ENCODE results near the gene GALR3. TPM values are rescaled to one million over a fixed set of nuclear protein-coding genes. Genes with fewer than 3 reads are reported as not detected.
A peak's percentile ranks its signal among the peaks of the same experiment; 100 is the strongest.

GALR3 gene
- total RNA-seq, 2 experiments from 2014 or later, result not detected

GRCh38 chr22:37805810-37806277 is 17.3 kb upstream of the GALR3 start:
- no peaks in the 10 kb centered on the region for H3K9me3 Mint-ChIP-seq
- H3K27ac Mint-ChIP-seq, result peak overlapping the region; percentile 50
- H3K4me3 Mint-ChIP-seq, result peak overlapping the region; percentile 29
- DNase-seq, result no peak
- CTCF ChIA-PET, result interaction anchor here (1.2 to 6.0 kb wide), 3 partner anchors 10 to 38 kb away, joined by 4 to 59 read pairs (median 6); partner anchors contain the start of gene ANKRD54
- peaks cover 3% of the 10 kb centered on the region for H3K36me3 Mint-ChIP-seq (ENCODE audit: low read depth)
- H3K27me3 Mint-ChIP-seq, result peaks cover 43% of the 10 kb centered on the region
- POLR2A ChIA-PET, result no interaction called here
- peaks cover 49% of the 10 kb centered on the region for H3K4me1 Mint-ChIP-seq

GRCh38 chr22:37806409-37807333 is 16.5 kb upstream of the GALR3 start:
- peaks cover 49% of the 10 kb centered on the region for H3K4me1 Mint-ChIP-seq
- peaks cover 43% of the 10 kb centered on the region for H3K27me3 Mint-ChIP-seq
- H3K27ac Mint-ChIP-seq, result peak overlapping the region; percentile 19
- ChIA-PET POLR2A (no interaction called here), CTCF (interaction anchor here (0.5 to 6.0 kb wide), 4 partner anchors 12 to 625 kb away, joined by 3 to 59 read pairs (median 3); partner anchors contain the start of gene GALR3)
- DNase-seq, result no peak
- H3K4me3 Mint-ChIP-seq, result peak overlapping the region; percentile 75
- no peaks in the 10 kb centered on the region for H3K9me3 Mint-ChIP-seq
- peaks cover 3% of the 10 kb centered on the region for H3K36me3 Mint-ChIP-seq (ENCODE audit: low read depth)

DNA sequence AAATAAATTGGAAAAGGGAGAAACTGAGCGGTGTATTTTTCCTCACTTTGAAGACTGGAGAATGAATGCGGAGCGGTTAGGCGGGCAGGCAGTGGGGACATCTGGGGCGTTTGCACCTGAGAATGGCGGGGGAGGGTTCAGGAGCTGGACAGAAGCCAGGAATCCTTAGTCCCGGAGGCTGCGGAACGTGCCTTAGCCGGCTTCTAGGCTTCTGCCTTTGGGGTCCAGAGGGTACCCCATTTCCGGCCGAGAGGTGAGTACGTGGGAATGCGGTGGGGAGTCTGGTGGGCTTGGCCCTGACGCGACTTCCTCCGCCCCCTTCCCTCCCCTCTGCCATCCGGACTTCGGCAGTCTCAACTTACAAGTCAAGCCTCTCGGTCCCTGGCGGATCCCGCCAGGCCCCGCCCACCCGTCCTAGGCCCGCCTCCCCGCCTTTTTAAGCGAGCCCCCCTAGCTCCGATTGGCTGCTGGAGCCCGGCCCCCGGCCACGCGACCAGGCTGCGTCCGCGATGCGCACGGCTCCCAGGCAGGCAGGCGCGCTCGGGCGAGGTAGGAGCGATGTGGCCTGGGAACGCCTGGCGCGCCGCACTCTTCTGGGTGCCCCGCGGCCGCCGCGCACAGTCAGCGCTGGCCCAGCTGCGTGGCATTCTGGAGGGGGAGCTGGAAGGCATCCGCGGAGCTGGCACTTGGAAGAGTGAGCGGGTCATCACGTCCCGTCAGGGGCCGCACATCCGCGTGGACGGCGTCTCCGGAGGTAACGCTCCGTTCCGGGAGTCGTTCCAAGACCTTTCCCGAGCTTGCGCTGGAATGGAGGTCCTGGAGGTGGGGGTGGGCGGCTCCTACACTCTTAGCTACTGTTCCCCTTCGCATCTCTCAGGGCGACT is 15.5 kb upstream of the GALR3 start, which contains the start of gene GCAT:
GCAT (plus strand) TSS at position 525 of the 884 bp plus-strand sequence; CDS start at position 559, 34 bp downstream.
- ChIA-PET CTCF (interaction anchor here (0.6 to 6.0 kb wide), 7 partner anchors 11 to 954 kb away, joined by 3 to 59 read pairs (median 4); partner anchors contain the start of gene GALR3), POLR2A (no interaction called here)
- H3K27me3 Mint-ChIP-seq, result peaks cover 40% of the 10 kb centered on the region
- H3K4me3 Mint-ChIP-seq, result peak within 1 kb of the TSS; percentile 75
- no peaks in the 10 kb centered on the region for H3K9me3 Mint-ChIP-seq
- H3K27ac Mint-ChIP-seq, result peak within 1 kb of the TSS; percentile 19
- H3K36me3 Mint-ChIP-seq (ENCODE audit: low read depth), result peaks cover 3% of the 10 kb centered on the region
- peak; percentile 93 for DNase-seq
- H3K4me1 Mint-ChIP-seq, result peaks cover 45% of the 10 kb centered on the region

GRCh38 chr22:37808294-37808657 is 14.9 kb upstream of the GALR3 start:
- DNase-seq, result no peak
- Mint-ChIP-seq H3K9me3 (no peaks in the 10 kb centered on the region), H3K36me3 (ENCODE audit: low read depth) (peaks cover 3% of the 10 kb centered on the region), H3K4me1 (peaks cover 39% of the 10 kb centered on the region), H3K27ac (no peak overlapping the region), H3K27me3 (peaks cover 34% of the 10 kb centered on the region), H3K4me3 (peak overlapping the region; percentile 75)
- CTCF ChIA-PET, result interaction anchor here (1.3 to 6.0 kb wide), 4 partner anchors 11 to 166 kb away, joined by 4 to 59 read pairs (median 7); no protein-coding TSS in a partner anchor
- POLR2A ChIA-PET, result no interaction called here

GRCh38 chr22:37809672-37810333 is 13.4 kb upstream of the GALR3 start:
- H3K4me1 Mint-ChIP-seq, result peaks cover 33% of the 10 kb centered on the region
- H3K9me3 Mint-ChIP-seq, result no peaks in the 10 kb centered on the region
- no peak overlapping the region for H3K4me3 Mint-ChIP-seq
- H3K27me3 Mint-ChIP-seq, result peaks cover 23% of the 10 kb centered on the region
- no peak overlapping the region for H3K27ac Mint-ChIP-seq
- ChIA-PET CTCF (interaction anchor here (2.2 to 6.0 kb wide), 2 partner anchors 9 to 54 kb away, joined by 9 to 59 read pairs; no protein-coding TSS in a partner anchor), POLR2A (no interaction called here)
- peaks cover 3% of the 10 kb centered on the region for H3K36me3 Mint-ChIP-seq (ENCODE audit: low read depth)
- no peak for DNase-seq

GRCh38 chr22:37811867-37812266 is 11.3 kb upstream of the GALR3 start:
- CTCF ChIA-PET, result interaction anchor here (1.0 kb wide), 1 partner anchor 51 kb away, joined by 3 read pairs; no protein-coding TSS in a partner anchor
- no peak for DNase-seq
- POLR2A ChIA-PET, result no interaction called here

DNA sequence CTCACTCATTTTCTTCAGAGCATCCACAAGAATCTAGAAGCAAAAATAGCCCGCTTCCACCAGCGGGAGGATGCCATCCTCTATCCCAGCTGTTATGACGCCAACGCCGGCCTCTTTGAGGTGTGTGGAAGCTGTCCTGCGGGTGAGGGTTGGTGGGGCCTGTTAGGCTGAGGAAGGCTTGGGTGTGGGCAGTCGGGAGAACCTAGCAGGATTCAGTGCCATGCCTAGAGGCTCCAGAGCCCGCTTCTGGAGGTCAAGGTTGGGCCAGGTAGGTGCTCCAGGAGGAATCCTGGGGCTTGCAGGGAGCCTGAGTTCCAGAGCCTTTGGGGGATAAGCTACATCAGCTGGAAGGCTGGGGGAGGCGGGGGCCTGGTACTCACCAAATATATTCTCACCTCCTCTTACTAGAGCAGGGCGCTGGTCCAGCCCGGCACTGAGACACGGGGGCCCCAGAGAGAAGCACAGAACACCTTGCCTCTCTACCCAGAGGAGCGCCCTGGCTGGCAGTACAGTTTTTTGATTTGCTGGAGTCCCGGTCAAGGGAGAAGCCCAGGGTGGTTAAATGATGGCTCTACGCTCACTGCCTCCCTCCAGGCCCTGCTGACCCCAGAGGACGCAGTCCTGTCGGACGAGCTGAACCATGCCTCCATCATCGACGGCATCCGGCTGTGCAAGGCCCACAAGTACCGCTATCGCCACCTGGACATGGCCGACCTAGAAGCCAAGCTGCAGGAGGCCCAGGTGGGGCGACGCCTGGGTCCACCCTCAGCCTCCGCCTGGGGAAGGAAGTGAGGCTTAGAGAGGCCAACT is 10.1 kb upstream of the GALR3 start:
- POLR2A ChIA-PET, result no interaction called here
- CTCF ChIA-PET, result no interaction called here
- Mint-ChIP-seq H3K9me3 (no peaks in the 10 kb centered on the region), H3K4me3 (no peak overlapping the region), H3K36me3 (ENCODE audit: low read depth) (peaks cover 1% of the 10 kb centered on the region), H3K27me3 (peaks cover 1% of the 10 kb centered on the region), H3K4me1 (peaks cover 18% of the 10 kb centered on the region), H3K27ac (no peak overlapping the region)
- no peak for DNase-seq

More at GRCh38 chr22:37811867-37812266, 11.3 kb upstream of the GALR3 start:
- peaks cover 1% of the 10 kb centered on the region for H3K36me3 Mint-ChIP-seq (ENCODE audit: low read depth)
- peaks cover 8% of the 10 kb centered on the region for H3K27me3 Mint-ChIP-seq
- H3K4me3 Mint-ChIP-seq, result no peak overlapping the region
- peaks cover 20% of the 10 kb centered on the region for H3K4me1 Mint-ChIP-seq
- no peaks in the 10 kb centered on the region for H3K9me3 Mint-ChIP-seq
- H3K27ac Mint-ChIP-seq, result no peak overlapping the region

DNA sequence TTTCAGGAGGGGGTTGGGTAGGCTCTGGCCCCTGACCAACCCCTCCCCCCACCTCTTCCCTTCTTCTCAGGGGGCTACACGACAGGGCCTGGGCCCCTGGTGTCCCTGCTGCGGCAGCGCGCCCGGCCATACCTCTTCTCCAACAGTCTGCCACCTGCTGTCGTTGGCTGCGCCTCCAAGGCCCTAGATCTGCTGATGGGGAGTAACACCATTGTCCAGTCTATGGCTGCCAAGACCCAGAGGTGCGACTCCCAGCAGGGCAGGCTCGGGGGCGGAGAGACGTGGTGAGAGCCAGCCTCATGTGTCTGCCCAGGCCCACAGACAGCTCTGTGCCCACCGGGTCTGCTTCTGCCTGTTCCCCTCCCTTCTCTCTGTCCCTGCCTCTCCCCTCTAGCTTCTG is 7.6 kb upstream of the GALR3 start:
- ChIA-PET POLR2A (interaction anchor here (0.7 kb wide), 1 partner anchor 984 kb away, joined by 3 read pairs; no protein-coding TSS in a partner anchor), CTCF (interaction anchor here (1.5 to 5.4 kb wide), 3 partner anchors 13 to 116 kb away, joined by 3 to 43 read pairs (median 27); no protein-coding TSS in a partner anchor)
- Mint-ChIP-seq H3K4me1 (peaks cover 17% of the 10 kb centered on the region), H3K9me3 (no peaks in the 10 kb centered on the region), H3K4me3 (no peak overlapping the region), H3K27me3 (peaks cover 17% of the 10 kb centered on the region), H3K27ac (no peak overlapping the region), H3K36me3 (ENCODE audit: low read depth) (peaks cover 1% of the 10 kb centered on the region)
- no peak for DNase-seq

DNA sequence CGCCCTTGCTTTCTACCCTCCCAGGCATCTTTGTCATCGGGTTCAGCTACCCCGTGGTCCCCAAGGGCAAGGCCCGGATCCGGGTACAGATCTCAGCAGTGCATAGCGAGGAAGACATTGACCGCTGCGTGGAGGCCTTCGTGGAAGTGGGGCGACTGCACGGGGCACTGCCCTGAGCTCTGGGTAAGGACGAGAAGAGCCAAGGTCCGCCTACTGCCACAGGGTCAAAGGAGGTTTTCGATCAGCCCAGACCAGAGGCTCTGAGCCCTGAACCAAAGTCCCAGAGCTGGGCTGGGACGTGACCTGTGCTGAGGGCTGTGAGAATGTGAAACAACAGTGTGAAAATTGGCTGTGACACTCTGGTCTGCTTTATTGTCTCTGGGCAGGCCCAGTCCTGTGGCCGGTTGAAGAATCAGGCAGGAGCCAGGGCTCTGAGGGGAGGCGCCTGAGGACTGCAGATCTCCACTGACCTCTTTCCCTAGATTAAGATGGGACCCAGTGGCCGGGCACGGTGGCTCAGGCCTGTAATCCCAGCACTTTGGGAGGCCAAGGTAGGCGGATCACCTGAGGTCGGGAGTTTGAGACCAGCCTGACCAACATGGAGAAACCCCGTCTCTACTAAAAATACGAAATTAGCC is 6.5 kb upstream of the GALR3 start:
- Mint-ChIP-seq H3K27me3 (peaks cover 21% of the 10 kb centered on the region), H3K4me1 (peaks cover 17% of the 10 kb centered on the region), H3K27ac (no peak overlapping the region), H3K36me3 (ENCODE audit: low read depth) (peaks cover 1% of the 10 kb centered on the region), H3K9me3 (no peaks in the 10 kb centered on the region), H3K4me3 (no peak overlapping the region)
- ChIA-PET CTCF (interaction anchor here (0.8 to 5.4 kb wide), 9 partner anchors 9 to 178 kb away, joined by 3 to 59 read pairs (median 4); partner anchors contain the start of gene GCAT), POLR2A (interaction anchor here (0.6 kb wide), 1 partner anchor 89 kb away, joined by 6 read pairs; the partner anchor contains the start of gene MICALL1)
- DNase-seq, result no peak

DNA sequence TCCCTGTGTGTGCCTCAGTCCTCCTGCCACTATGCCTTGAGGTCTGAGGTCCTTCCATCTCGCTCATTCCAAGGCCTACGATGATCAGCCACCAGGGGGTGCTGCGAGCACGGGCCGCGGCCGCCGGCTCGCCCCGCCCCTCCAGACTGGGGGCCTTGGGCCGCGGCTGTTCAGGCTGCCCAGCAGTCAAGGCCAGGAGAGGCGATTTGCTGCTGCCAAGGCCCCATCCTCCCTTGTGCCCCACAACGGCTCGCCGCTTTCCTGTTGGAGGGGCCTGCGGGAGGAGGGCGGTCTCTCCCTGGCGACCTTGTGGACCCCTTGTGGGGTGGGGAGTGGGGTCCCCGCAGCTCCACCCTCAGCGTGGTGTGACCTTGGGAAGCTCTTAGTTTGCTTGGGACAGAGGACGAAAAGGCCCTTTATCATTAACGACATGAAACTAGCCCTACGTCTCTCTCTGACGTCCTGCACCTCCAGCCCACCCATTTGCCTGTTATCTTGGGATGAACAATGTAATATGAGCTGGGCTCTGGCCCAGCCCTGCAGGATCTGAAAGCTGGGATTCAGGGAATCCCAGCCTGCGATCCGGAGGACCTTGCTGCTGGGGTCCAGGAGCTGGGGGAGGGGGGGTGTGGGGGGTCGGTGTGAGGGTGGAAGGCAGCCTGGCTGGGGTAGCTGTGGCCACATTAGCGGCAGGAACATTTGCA is 5.3 kb upstream of the GALR3 start:
- CTCF ChIA-PET, result interaction anchor here (0.5 to 5.4 kb wide), 26 partner anchors 8 to 726 kb away, joined by 3 to 59 read pairs (median 4); partner anchors contain the start of genes ANKRD54 and GCAT
- DNase-seq, result peak; percentile 78
- H3K4me3 Mint-ChIP-seq, result no peak overlapping the region
- peaks cover 1% of the 10 kb centered on the region for H3K36me3 Mint-ChIP-seq (ENCODE audit: low read depth)
- peaks cover 31% of the 10 kb centered on the region for H3K27me3 Mint-ChIP-seq
- POLR2A ChIA-PET, result no interaction called here
- H3K9me3 Mint-ChIP-seq, result no peaks in the 10 kb centered on the region
- H3K4me1 Mint-ChIP-seq, result peaks cover 17% of the 10 kb centered on the region
- no peak overlapping the region for H3K27ac Mint-ChIP-seq

Data from activated CD4-positive, alpha-beta T cell treated with anti-CD3 and anti-CD28 coated beads, Interleukin-2, amount 10 ng/mL, durations not matched to agents 7 days and 5 days (primary cell).